OCI-LY7 (cell line): Measurements from ENCODE around the gene RNASE12. TPM values are rescaled to one million over a fixed set of nuclear protein-coding genes. Genes with fewer than 3 reads are reported as not detected.

ENCODE experiments used
- BruUV-seq: library from RNA; stranded (reverse); fragments of 400-500 nt; replicated peaks from 2 replicates; lab custom pipeline; 2021; lab: Mats Ljungman, UMichigan
- CTCF ChIA-PET: fragments of 300-600 bp; sonication (Branson Sonifier 250); formaldehyde crosslinking; loops from one replicate; lab custom pipeline; 2022; ENCODE audit warnings: antibody characterized with exemption; ENCODE audit not compliant: unreplicated experiment; lab: Charles Lee
- POLR2A ChIA-PET: fragments of 300-600 bp; sonication (Branson Sonifier 250); formaldehyde crosslinking; loops from one replicate; lab custom pipeline; 2022; ENCODE audit warnings: antibody characterized with exemption; lab: Charles Lee
- DNase-seq: peaks from one replicate; pipeline ENCODE4 v3.0.0-alpha.2; 2015; ENCODE audit warnings: low spot score
- H2AFZ ChIP-seq: fragments of 200-600 bp; sonication (generic), shearing (Covaris generic); 2 replicates; pipeline ENCODE4 v1.6.1; 2014; ENCODE audit warnings: mild to moderate bottlenecking, antibody characterized with exemption, low read length, moderate library complexity
- H3K27ac ChIP-seq: fragments of 200-600 bp; sonication (generic); 2 replicates; pipeline ENCODE4 v1.5.1; 2014; ENCODE audit warnings: mixed run types, low read depth, mild to moderate bottlenecking, moderate library complexity, low read length, inconsistent platforms; ENCODE audit not compliant: poor library complexity, severe bottlenecking
- H3K36me3 ChIP-seq: fragments of 200-600 bp; sonication (generic); 2 replicates; pipeline ENCODE4 v1.6.1; 2014; ENCODE audit warnings: mild to moderate bottlenecking, antibody characterized with exemption, low read length, moderate library complexity, mixed read lengths; ENCODE audit not compliant: insufficient read depth
- H3K4me1 ChIP-seq: fragments of 200-600 bp; sonication (generic); 2 replicates; pipeline ENCODE4 v1.5.1; 2014; ENCODE audit warnings: mild to moderate bottlenecking, low read length; ENCODE audit not compliant: insufficient read depth, poor library complexity, severe bottlenecking
- H3K4me2 ChIP-seq: fragments of 200-600 bp; sonication (generic); 2 replicates; pipeline ENCODE4 v1.6.1; 2014; ENCODE audit warnings: mild to moderate bottlenecking, low read length
- H3K4me3 ChIP-seq: fragments of 200-600 bp; sonication (generic); 2 replicates; pipeline ENCODE4 v1.5.1; 2014; ENCODE audit warnings: mild to moderate bottlenecking, low read depth, low read length; ENCODE audit not compliant: poor library complexity, severe bottlenecking
- H3K79me2 ChIP-seq: fragments of 200-600 bp; sonication (generic); 2 replicates; pipeline ENCODE4 v1.6.1; 2016; ENCODE audit warnings: low read depth, mild to moderate bottlenecking, low read length, moderate library complexity, mixed read lengths; ENCODE audit not compliant: insufficient read depth
- H3K9me2 ChIP-seq: fragments of 200-600 bp; sonication (generic); 2 replicates; pipeline ENCODE4 v1.6.1; 2016; ENCODE audit warnings: mild to moderate bottlenecking, low read length, mixed read lengths; ENCODE audit not compliant: insufficient read depth
- H3K9me3 ChIP-seq: fragments of 200-600 bp; sonication (generic); 2 replicates; pipeline ENCODE4 v1.6.1; 2014; ENCODE audit warnings: mild to moderate bottlenecking, mixed run types, low read length, mixed read lengths
- H4K20me1 ChIP-seq: fragments of 200-600 bp; sonication (generic); 2 replicates; pipeline ENCODE4 v1.6.1; 2014; ENCODE audit warnings: mild to moderate bottlenecking, antibody characterized with exemption, low read length, moderate library complexity, mixed read lengths; ENCODE audit not compliant: insufficient read depth
- CTCF ChIP-seq: fragments of 200-600 bp; sonication (generic); conservative IDR thresholded peaks from 2 replicates; pipeline ENCODE4 v1.5.1; 2014; ENCODE audit warnings: mild to moderate bottlenecking, antibody characterized with exemption, low read length, moderate library complexity, mixed read lengths
- EZH2phosphoT487 ChIP-seq: fragments of 200-600 bp; sonication (generic); IDR thresholded peaks from 2 replicates; pipeline ENCODE4 v1.6.1; 2018; ENCODE audit warnings: low read depth, borderline replicate concordance, mild to moderate bottlenecking, mixed run types, antibody characterized with exemption, low read length, moderate library complexity, mixed read lengths
- intact Hi-C: fragments of 100-400 bp; cut with micrococcal nuclease; formaldehyde crosslinking; loops from one replicate; pipeline ENCODE4 v1.10.0; 2022; ENCODE audit not compliant: unreplicated experiment
- total RNA-seq, 2 experiments: library from RNA; depleted of rRNA in 1 of 2; stranded (reverse); fragments of >200 nt in 1 of 2; shearing (Covaris generic) in 1 of 2; gene quantifications; 2 replicates each; pipeline ENCODE4 v1.2.3, GENCODE V29; 2014 to 2022

The RNASE12 gene
- total RNA-seq, 2 experiments from 2014 or later: not detected

- Histone ChIP-seq H3K4me3 (no peak overlapping the region), H3K4me1 (no peaks in the 10 kb centered on the region), H3K9me2 (no peaks in the 10 kb centered on the region), H3K4me2 (no peak overlapping the region), H4K20me1 (no peaks in the 10 kb centered on the region), H3K27ac (no peak overlapping the region), H2AFZ (no peak overlapping the region), H3K36me3 (no peaks in the 10 kb centered on the region), H3K9me3 (no peaks in the 10 kb centered on the region), H3K79me2 (no peaks in the 10 kb centered on the region)
- intact Hi-C loops: no loop called here
- no peak for TF ChIP-seq EZH2phosphoT487
- TF ChIP-seq CTCF: no peak
- no peak for DNase-seq
- ChIA-PET POLR2A (interaction anchor here (1.2 kb wide), 1 partner anchor 72 kb away, joined by 3 read pairs; no protein-coding TSS in a partner anchor), CTCF (no interaction called here)
- no TSS peak for BruUV-seq
Observed at GRCh38 chr14:20550926-20551325, 40.2 kb downstream of the RNASE12 start.

GRCh38 chr14:20548414-20549158 is 42.6 kb downstream of the RNASE12 start:
- ChIA-PET POLR2A (interaction anchor here (0.9 to 1.8 kb wide), 4 partner anchors 11 to 15 kb away, joined by 3 to 5 read pairs (median 4); no protein-coding TSS in a partner anchor), CTCF (no interaction called here)
- Histone ChIP-seq H3K27ac (no peak overlapping the region), H3K9me2 (no peaks in the 10 kb centered on the region), H3K9me3 (no peaks in the 10 kb centered on the region), H3K4me3 (no peak overlapping the region), H2AFZ (no peak overlapping the region), H3K4me1 (no peaks in the 10 kb centered on the region), H4K20me1 (no peaks in the 10 kb centered on the region), H3K79me2 (no peaks in the 10 kb centered on the region), H3K36me3 (no peaks in the 10 kb centered on the region), H3K4me2 (no peak overlapping the region)
- intact Hi-C loops: no loop called here
- DNase-seq: no peak
- no TSS peak for BruUV-seq
- TF ChIP-seq EZH2phosphoT487 (no peak), CTCF (no peak)

GRCh38 chr14:20546877-20547276 is 44.3 kb downstream of the RNASE12 start:
- Histone ChIP-seq H3K36me3 (no peaks in the 10 kb centered on the region), H3K79me2 (no peaks in the 10 kb centered on the region), H2AFZ (no peak overlapping the region), H3K9me2 (no peaks in the 10 kb centered on the region), H4K20me1 (no peaks in the 10 kb centered on the region), H3K9me3 (no peaks in the 10 kb centered on the region), H3K4me3 (no peak overlapping the region), H3K27ac (no peak overlapping the region), H3K4me2 (no peak overlapping the region), H3K4me1 (no peaks in the 10 kb centered on the region)
- no TSS peak for BruUV-seq
- ChIA-PET POLR2A (no interaction called here), CTCF (no interaction called here)
- TF ChIP-seq EZH2phosphoT487 (no peak), CTCF (no peak)
- DNase-seq: no peak
- intact Hi-C loops: no loop called here
